Right atrium auricular region (tissue), 2 donors: ENCODE results near the gene CES5A. TPM values are rescaled to one million over a fixed set of nuclear protein-coding genes. Genes with fewer than 3 reads are reported as not detected.
"Not testable (repeated sequence)": the region's sequence is repeated elsewhere in the genome, so short reads cannot be mapped to it uniquely, and the experiment has no call there.

Experiments
- DNase-seq: peaks from one replicate; pipeline ENCODE4 v3.0.0-alpha.2; 2019; ENCODE audit warnings: low spot score
- H3K27ac ChIP-seq, 2 donors: fragments of 200-600 bp; sonication (generic); 1 replicate in 1 of 2; 2 replicates in 1 of 2; pipeline ENCODE4 v1.5.1; 2016 to 2019
- H3K27me3 ChIP-seq, 2 donors: fragments of 200-600 bp; sonication (generic); one replicate each; pipeline versions ENCODE4 v1.5.1 to v1.6.0; 2017 to 2019
- H3K36me3 ChIP-seq: fragments of 200-600 bp; sonication (generic); one replicate; pipeline ENCODE4 v1.5.1; 2016
- H3K4me1 ChIP-seq, 2 donors: fragments of 200-600 bp; sonication (generic); one replicate each; pipeline versions ENCODE4 v1.5.1 to v1.6.0; 2017 to 2019
- H3K4me3 ChIP-seq, 2 donors: fragments of 200-600 bp; sonication (generic); 1 replicate in 1 of 2; 2 replicates in 1 of 2; pipeline ENCODE4 v1.5.1; 2017 to 2019; ENCODE audit warnings: mild to moderate bottlenecking in 1 of 2, moderate library complexity in 1 of 2
- H3K9me3 ChIP-seq, 2 donors: fragments of 200-600 bp; sonication (generic); one replicate each; pipeline ENCODE4 v1.5.1; 2019
- CTCF ChIP-seq, 2 donors: fragments of 200-600 bp; sonication (generic); IDR thresholded peaks; one replicate each; pipeline ENCODE4 v1.5.1; 2019; ENCODE audit warnings: antibody characterized with exemption in 2 of 2
- total RNA-seq, 2 donors: library from RNA; depleted of rRNA; stranded (reverse); fragments of >200 nt; gene quantifications; one replicate each; pipeline ENCODE4 v1.1.0, GENCODE V29; 2016

The CES5A gene
- total RNA-seq, 2 donors from 2014 or later = not detected

- TF ChIP-seq CTCF (IDR thresholded peaks at IDR 0.05) = peak; percentile 64 to 84
These were observed 32.6 kb downstream of the CES5A start for GRCh38 chr16:55842369-55843104.

GRCh38 chr16:55839115-55839514, 36.1 kb downstream of the CES5A start:
- Histone ChIP-seq H3K27me3 (no peaks in the 10 kb centered on the region), H3K4me3 (no peak overlapping the region), H3K9me3 (no peaks in the 10 kb centered on the region), H3K27ac (no peak overlapping the region), H3K36me3 (no peaks in the 10 kb centered on the region), H3K4me1 (peaks cover 0 to 12% of the 10 kb centered on the region in 2 donors)
- TF ChIP-seq CTCF (IDR thresholded peaks at IDR 0.05) = no peak
- no peak for DNase-seq

More at GRCh38 chr16:55842369-55843104, 32.6 kb downstream of the CES5A start:
- Histone ChIP-seq H3K36me3 (no peaks in the 10 kb centered on the region), H3K4me3 (no peak overlapping the region), H3K27ac (no peak overlapping the region), H3K4me1 (no peaks in the 10 kb centered on the region), H3K9me3 (no peaks in the 10 kb centered on the region), H3K27me3 (no peaks in the 10 kb centered on the region)
- DNase-seq = no peak

- DNase-seq = peak; percentile 61
These were observed 39.0 kb downstream of the CES5A start for GRCh38 chr16:55836158-55836611.

GRCh38 chr16:55835581-55835980, 39.6 kb downstream of the CES5A start:
- no peak overlapping the region for H3K27ac ChIP-seq
- H3K27me3 ChIP-seq = no peaks in the 10 kb centered on the region
- H3K36me3 ChIP-seq = no peaks in the 10 kb centered on the region
- peaks cover 0 to 24% of the 10 kb centered on the region in 2 donors for H3K4me1 ChIP-seq
- H3K4me3 ChIP-seq = no peak overlapping the region
- TF ChIP-seq CTCF (IDR thresholded peaks at IDR 0.05) = no peak
- H3K9me3 ChIP-seq = no peaks in the 10 kb centered on the region
- peak; percentile 89 for DNase-seq

More at GRCh38 chr16:55836158-55836611, 39.0 kb downstream of the CES5A start:
- Histone ChIP-seq H3K9me3 (no peaks in the 10 kb centered on the region), H3K36me3 (no peaks in the 10 kb centered on the region), H3K27ac (no peak overlapping the region), H3K4me1 (peaks cover 0 to 24% of the 10 kb centered on the region in 2 donors), H3K27me3 (no peaks in the 10 kb centered on the region), H3K4me3 (no peak overlapping the region)
- TF ChIP-seq CTCF (IDR thresholded peaks at IDR 0.05) = no peak

- H3K4me1 ChIP-seq = peaks cover 0 to 24% of the 10 kb centered on the region in 2 donors
- DNase-seq, H3K36me3 ChIP-seq, H3K4me3 ChIP-seq, H3K27me3 ChIP-seq, H3K9me3 ChIP-seq, H3K27ac ChIP-seq: not testable (repeated sequence)
These were observed 40.0 kb downstream of the CES5A start for GRCh38 chr16:55835173-55835572.

- Histone ChIP-seq H3K4me3 (no peak overlapping the region), H3K27ac (no peak overlapping the region), H3K27me3 (no peaks in the 10 kb centered on the region), H3K4me1 (peaks cover 0 to 24% of the 10 kb centered on the region in 2 donors), H3K36me3 (no peaks in the 10 kb centered on the region), H3K9me3 (no peaks in the 10 kb centered on the region)
- TF ChIP-seq CTCF (IDR thresholded peaks at IDR 0.05) = no peak
- no peak for DNase-seq
These were observed 41.1 kb downstream of the CES5A start for GRCh38 chr16:55834049-55834448.
